Measurements from ENCODE around the gene SDK1. TPM values are rescaled to one million over a fixed set of nuclear protein-coding genes. Genes with fewer than 3 reads are reported as not detected.

The SDK1 gene
- total and polyA plus RNA-seq, 2 donors (not counting 3 experiments of a cell fraction or from before 2014, with no cell fraction given): 1.6 to 3.9 TPM

DNA sequence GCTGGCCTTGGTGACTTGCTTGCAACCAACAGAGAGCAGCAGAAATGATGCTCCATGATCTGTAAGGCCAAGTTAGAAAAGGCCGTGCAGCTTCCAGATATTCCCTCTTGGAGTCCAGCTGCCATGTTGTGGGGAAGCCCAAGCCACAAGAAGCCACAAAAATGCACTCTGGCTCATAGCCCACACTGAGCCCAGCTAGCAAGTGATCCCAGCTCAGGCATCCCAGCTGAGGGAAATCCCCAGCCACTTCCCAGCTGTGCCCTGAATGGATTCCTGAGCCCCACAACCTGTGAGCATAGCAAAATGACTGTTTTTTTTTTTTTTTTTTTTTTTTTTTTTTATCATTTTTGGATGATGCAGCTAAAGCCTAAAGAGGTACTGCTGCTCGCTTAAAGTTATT lies 11.1 kb upstream of the SDK1 start:
- no peak for DNase-seq (ENCODE audit: low read depth, low spot score)

More for the DNA sequence above, 11.1 kb upstream of the SDK1 start:
- dilution Hi-C loops (cut with MboI; ENCODE audit: extremely low pct_ligation_motif_present, low sequenced_read_pairs): no loop called here
- H3K4me2 ChIP-seq (ENCODE audit: insufficient read depth, low read length): no peak overlapping the region
- H3K9me3 ChIP-seq (replicated peaks; ENCODE audit: control insufficient read depth, insufficient read depth, low read length): no peaks in the 10 kb centered on the region
- no peak overlapping the region for H2AFZ ChIP-seq (ENCODE audit: low read depth, low read length)
- no peaks in the 10 kb centered on the region for H3K4me1 ChIP-seq (ENCODE audit: control insufficient read depth, extremely low read depth, insufficient read depth, low read length)
- FAIRE-seq: no peak
- no peaks in the 10 kb centered on the region for H3K27me3 ChIP-seq (ENCODE audit: control insufficient read depth in 2 of 2, insufficient read depth in 2 of 2, low read length in 2 of 2)
- H3K36me3 ChIP-seq (ENCODE audit: control insufficient read depth in 2 of 2, extremely low read depth in 1 of 2, insufficient read depth in 2 of 2, low read length in 2 of 2): no peaks in the 10 kb centered on the region
- H3K9ac ChIP-seq (replicated peaks; ENCODE audit: extremely low read depth, insufficient read depth, low read length): no peak overlapping the region
- TF ChIP-seq MYC (IDR thresholded peaks at IDR 0.05; ENCODE audit: low read depth, low read length): no peak
- TF ChIP-seq JUN (IDR thresholded peaks at IDR 0.05; ENCODE audit: borderline replicate concordance, insufficient read depth, insufficient read length, low read depth): no peak
- TF ChIP-seq, protein P1, sequence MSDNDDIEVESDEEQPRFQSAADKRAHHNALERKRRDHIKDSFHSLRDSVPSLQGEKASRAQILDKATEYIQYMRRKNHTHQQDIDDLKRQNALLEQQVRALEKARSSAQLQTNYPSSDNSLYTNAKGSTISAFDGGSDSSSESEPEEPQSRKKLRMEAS (IDR thresholded peaks at IDR 0.05; ENCODE audit: insufficient read depth, insufficient read length): no peak
- TF ChIP-seq FOS (IDR thresholded peaks at IDR 0.05; ENCODE audit: borderline replicate concordance, insufficient read depth, low read length): no peak
- TF ChIP-seq EZH2 (IDR thresholded peaks at IDR 0.05; ENCODE audit: borderline replicate concordance, low read depth, low read length, severe bottlenecking): no peak
- TF ChIP-seq, protein P2, sequence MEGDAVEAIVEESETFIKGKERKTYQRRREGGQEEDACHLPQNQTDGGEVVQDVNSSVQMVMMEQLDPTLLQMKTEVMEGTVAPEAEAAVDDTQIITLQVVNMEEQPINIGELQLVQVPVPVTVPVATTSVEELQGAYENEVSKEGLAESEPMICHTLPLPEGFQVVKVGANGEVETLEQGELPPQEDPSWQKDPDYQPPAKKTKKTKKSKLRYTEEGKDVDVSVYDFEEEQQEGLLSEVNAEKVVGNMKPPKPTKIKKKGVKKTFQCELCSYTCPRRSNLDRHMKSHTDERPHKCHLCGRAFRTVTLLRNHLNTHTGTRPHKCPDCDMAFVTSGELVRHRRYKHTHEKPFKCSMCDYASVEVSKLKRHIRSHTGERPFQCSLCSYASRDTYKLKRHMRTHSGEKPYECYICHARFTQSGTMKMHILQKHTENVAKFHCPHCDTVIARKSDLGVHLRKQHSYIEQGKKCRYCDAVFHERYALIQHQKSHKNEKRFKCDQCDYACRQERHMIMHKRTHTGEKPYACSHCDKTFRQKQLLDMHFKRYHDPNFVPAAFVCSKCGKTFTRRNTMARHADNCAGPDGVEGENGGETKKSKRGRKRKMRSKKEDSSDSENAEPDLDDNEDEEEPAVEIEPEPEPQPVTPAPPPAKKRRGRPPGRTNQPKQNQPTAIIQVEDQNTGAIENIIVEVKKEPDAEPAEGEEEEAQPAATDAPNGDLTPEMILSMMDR (IDR thresholded peaks at IDR 0.05; ENCODE audit: extremely low read depth in 1 of 2, insufficient read depth in 1 of 2, low read depth in 1 of 2, low read length in 2 of 2): no peak
- TF ChIP-seq GATA2 (IDR thresholded peaks at IDR 0.05; ENCODE audit: insufficient read depth, insufficient read length, low read depth, low read length): no peak
- TF ChIP-seq POLR2AphosphoS5 (IDR thresholded peaks at IDR 0.05; ENCODE audit: insufficient read depth, low read depth, low read length): no peak
- TF ChIP-seq POLR2A (IDR thresholded peaks at IDR 0.05; ENCODE audit: low read depth, low read length): no peak
- H3K27ac ChIP-seq (ENCODE audit: insufficient read depth, low read depth, low read length): no peak overlapping the region
- no peak overlapping the region for H3K4me3 ChIP-seq (replicated peaks in 1 of 3; ENCODE audit: insufficient read depth in 1 of 3, low read depth in 1 of 3, low read length in 3 of 3)
- intact Hi-C loops (cut with micrococcal nuclease): loop anchor here (10.0 kb wide), 1 partner anchor 65 kb away; no protein-coding TSS in a partner anchor
- ChIA-PET POLR2A (no interaction called here), CTCF (interaction anchor here (0.6 to 1.7 kb wide), 5 partner anchors 11 to 1741 kb away, joined by 3 to 7 read pairs (median 5); partner anchors contain the start of gene SDK1)
- no peaks in the 10 kb centered on the region for H3K79me2 ChIP-seq (ENCODE audit: control insufficient read depth, insufficient read depth, low read length)
- H3K9me1 ChIP-seq (replicated peaks; ENCODE audit: control insufficient read depth, extremely low read depth, insufficient read depth, low read length): no peaks in the 10 kb centered on the region
- H4K20me1 ChIP-seq (replicated peaks; ENCODE audit: control insufficient read depth, extremely low read depth, insufficient read depth, low read length): no peaks in the 10 kb centered on the region
- no TSS peak for BruUV-seq (replicated peaks)

Measured in endothelial cell of umbilical vein (primary cell).